ENCODE measurements around the gene CHAF1B.

Gene CHAF1B

GRCh38 chr21:36464590-36464989 lies 79.4 kb downstream of the CHAF1B start:
- no peak overlapping the region for H3K4me3 ChIP-seq (ENCODE audit: low read depth, low read length)
- no peak for DNase-seq (ENCODE audit: low read depth, low spot score)
- in situ Hi-C loops (cut with HindIII; ENCODE audit: low sequenced_read_pairs), result no loop called here
- TF ChIP-seq CTCF (IDR thresholded peaks at IDR 0.05; ENCODE audit: low read depth, low read length), result no peak

DNA sequence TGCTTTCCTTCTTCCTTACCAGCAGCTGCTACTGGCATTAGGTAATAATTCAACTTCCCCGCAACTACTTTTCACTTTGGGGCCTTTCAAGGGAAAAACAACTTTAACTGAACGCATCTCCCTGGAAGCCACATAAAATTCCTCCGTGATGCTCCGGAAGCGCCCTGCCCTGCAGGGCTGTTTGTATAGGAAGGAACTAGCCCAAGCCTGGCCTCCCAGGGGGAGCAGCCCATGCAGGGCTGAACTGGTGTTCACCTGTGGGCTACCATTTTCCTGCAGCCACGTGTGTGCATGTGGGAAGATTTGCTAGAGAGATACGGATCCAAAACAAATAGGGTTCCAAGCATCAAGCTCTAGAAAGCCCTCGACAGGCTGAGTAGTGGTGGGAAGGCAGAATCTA lies 80.3 kb downstream of the CHAF1B start:
- in situ Hi-C loops (cut with HindIII; ENCODE audit: low sequenced_read_pairs), result no loop called here
- no peak overlapping the region for H3K4me3 ChIP-seq (ENCODE audit: low read depth, low read length)
- no peak for TF ChIP-seq CTCF (IDR thresholded peaks at IDR 0.05; ENCODE audit: low read depth, low read length)
- DNase-seq (ENCODE audit: low read depth, low spot score), result no peak

DNA sequence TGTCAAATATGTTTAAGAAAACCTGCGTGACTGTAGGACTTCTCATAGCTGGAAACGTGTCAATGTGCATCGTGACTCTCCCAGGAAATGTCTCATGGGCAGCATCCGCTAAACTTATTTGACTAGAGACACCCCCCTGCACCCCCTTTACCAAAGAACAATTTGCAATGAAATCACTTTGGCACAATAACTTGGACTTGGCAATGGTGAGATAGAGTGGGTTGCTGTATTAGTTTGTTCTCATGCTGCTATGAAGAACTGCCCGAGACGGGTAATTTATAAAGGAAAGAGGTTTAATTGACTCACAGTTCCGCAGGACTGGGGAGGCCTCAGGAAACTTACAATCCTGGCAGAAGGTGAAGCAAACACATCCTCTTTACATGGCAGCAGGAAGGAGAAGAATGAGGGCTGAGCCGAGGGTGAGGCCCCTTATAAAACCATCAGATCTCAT lies 80.9 kb downstream of the CHAF1B start:
- TF ChIP-seq CTCF (IDR thresholded peaks at IDR 0.05; ENCODE audit: low read depth, low read length), result no peak
- DNase-seq (ENCODE audit: low read depth, low spot score), result no peak
- no peak overlapping the region for H3K4me3 ChIP-seq (ENCODE audit: low read depth, low read length)

More for the DNA sequence above, 80.9 kb downstream of the CHAF1B start:
- in situ Hi-C loops (cut with HindIII; ENCODE audit: low sequenced_read_pairs), result no loop called here

All from astrocyte of the spinal cord (primary cell).